SU-DHL-6 (cell line): ENCODE data around the gene UBE2E3.

ENCODE experiments used
- H2AFZ ChIP-seq: fragments of 200-600 bp; sonication (generic); 2 replicates; pipeline ENCODE4 v1.6.1; 2014; ENCODE audit warnings: low read depth, mild to moderate bottlenecking, moderate library complexity, mixed read lengths, antibody characterized with exemption, low read length; ENCODE audit not compliant: severe bottlenecking
- H3F3A ChIP-seq: fragments of 200-600 bp; shearing (Covaris generic); 2 replicates; pipeline ENCODE4 v1.6.0; 2016; ENCODE audit warnings: antibody characterized with exemption, mild to moderate bottlenecking; ENCODE audit not compliant: insufficient read depth
- H3K27ac ChIP-seq: fragments of 200-600 bp; sonication (generic); 2 replicates; pipeline ENCODE4 v1.5.1; 2016; ENCODE audit warnings: low read depth, mild to moderate bottlenecking, low read length, moderate library complexity, mixed read lengths
- H3K27me3 ChIP-seq: fragments of 200-600 bp; sonication (generic), shearing (Covaris generic); 2 replicates; pipeline ENCODE4 v1.6.0; 2014; ENCODE audit warnings: mild to moderate bottlenecking, low read length
- H3K36me3 ChIP-seq: fragments of 200-600 bp; sonication (generic); 2 replicates; pipeline ENCODE4 v1.6.1; 2014; ENCODE audit warnings: mild to moderate bottlenecking, low read length, mixed read lengths
- H3K4me2 ChIP-seq: fragments of 300-600, 200-600 bp; shearing (Covaris generic), sonication (generic); 2 replicates; pipeline ENCODE4 v1.6.0; 2014; ENCODE audit warnings: low read length, low read depth, mild to moderate bottlenecking; ENCODE audit not compliant: poor library complexity, severe bottlenecking
- H3K4me3 ChIP-seq: fragments of 200-600 bp; sonication (generic); 2 replicates; pipeline ENCODE4 v1.5.1; 2014; ENCODE audit warnings: antibody characterized with exemption, low read length, mild to moderate bottlenecking, mixed read lengths; ENCODE audit not compliant: insufficient read depth, poor library complexity, severe bottlenecking
- H3K79me2 ChIP-seq: fragments of 200-600 bp; sonication (generic); 2 replicates; pipeline ENCODE4 v1.6.1; 2014; ENCODE audit warnings: mild to moderate bottlenecking, low read length, moderate library complexity; ENCODE audit not compliant: insufficient read depth
- H3K9ac ChIP-seq: fragments of 200-600 bp; sonication (generic); 2 replicates; pipeline ENCODE4 v1.7.0; 2014; ENCODE audit warnings: mild to moderate bottlenecking, low read length
- H3K9me2 ChIP-seq: fragments of 200-600 bp; sonication (generic); replicated peaks from 2 replicates; pipeline ENCODE4 v1.6.1; 2014; ENCODE audit warnings: low read length; ENCODE audit not compliant: insufficient read depth
- H3K9me3 ChIP-seq: fragments of 200-600 bp; sonication (generic); 2 replicates; pipeline ENCODE4 v1.6.1; 2014; ENCODE audit warnings: low read length, mixed read lengths; ENCODE audit not compliant: insufficient read depth
- H4K20me1 ChIP-seq: fragments of 200-600 bp; sonication (generic); 2 replicates; pipeline ENCODE4 v1.6.1; 2014; ENCODE audit warnings: low read depth, mild to moderate bottlenecking, antibody characterized with exemption, low read length, moderate library complexity, mixed read lengths
- EZH2phosphoT487 ChIP-seq: fragments of 200-600 bp; sonication (generic), shearing (Covaris generic); conservative IDR thresholded peaks from 2 replicates; pipeline ENCODE4 v1.6.1; 2018; ENCODE audit warnings: mild to moderate bottlenecking, antibody characterized with exemption, low read length, moderate library complexity, mixed read lengths
- TF ChIP-seq, protein P1 (sequence below): fragments of 200-600 bp; sonication (generic); IDR thresholded peaks from one replicate; pipeline ENCODE4 v1.5.1; 2017; ENCODE audit warnings: antibody characterized with exemption, mild to moderate bottlenecking, low read length, moderate library complexity; ENCODE audit not compliant: insufficient read depth, poor library complexity, severe bottlenecking

The UBE2E3 gene

DNA sequence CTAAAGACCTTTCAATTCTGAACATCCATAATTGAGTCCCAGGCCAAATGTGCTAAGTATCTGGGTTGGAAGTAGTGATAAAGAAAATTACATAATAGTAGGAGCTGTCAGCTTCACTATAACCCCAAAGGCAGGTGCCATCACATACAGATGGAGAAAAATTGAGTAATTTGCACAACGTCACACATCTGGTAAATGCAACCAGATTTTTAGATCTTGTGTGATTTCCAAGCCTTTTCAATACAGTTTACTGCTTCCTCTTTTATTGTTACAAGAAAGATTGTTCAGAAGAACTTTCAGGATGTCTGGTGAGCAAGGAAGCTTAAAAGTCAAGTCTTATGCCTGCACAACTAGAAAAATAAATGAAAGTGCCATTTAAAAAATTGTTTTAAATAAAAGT is 62.3 kb downstream of the UBE2E3 start:
- Histone ChIP-seq H3K9me3 (no peaks in the 10 kb centered on the region), H3K27me3 (no peaks in the 10 kb centered on the region), H3F3A (no peaks in the 10 kb centered on the region), H3K9me2 (no peaks in the 10 kb centered on the region), H3K79me2 (no peaks in the 10 kb centered on the region; the same call in 1 of the 2 replicates), H3K9ac (no peak overlapping the region), H3K36me3 (no peaks in the 10 kb centered on the region; the same call in 1 of the 2 replicates), H2AFZ (no peak overlapping the region), H3K27ac (no peak overlapping the region), H3K4me2 (no peak overlapping the region), H4K20me1 (0 out of 2 replicates have a peak, but pooled peaks cover 4% of the 10 kb centered on the region), H3K4me3 (no peak overlapping the region)
- TF ChIP-seq, protein P1, sequence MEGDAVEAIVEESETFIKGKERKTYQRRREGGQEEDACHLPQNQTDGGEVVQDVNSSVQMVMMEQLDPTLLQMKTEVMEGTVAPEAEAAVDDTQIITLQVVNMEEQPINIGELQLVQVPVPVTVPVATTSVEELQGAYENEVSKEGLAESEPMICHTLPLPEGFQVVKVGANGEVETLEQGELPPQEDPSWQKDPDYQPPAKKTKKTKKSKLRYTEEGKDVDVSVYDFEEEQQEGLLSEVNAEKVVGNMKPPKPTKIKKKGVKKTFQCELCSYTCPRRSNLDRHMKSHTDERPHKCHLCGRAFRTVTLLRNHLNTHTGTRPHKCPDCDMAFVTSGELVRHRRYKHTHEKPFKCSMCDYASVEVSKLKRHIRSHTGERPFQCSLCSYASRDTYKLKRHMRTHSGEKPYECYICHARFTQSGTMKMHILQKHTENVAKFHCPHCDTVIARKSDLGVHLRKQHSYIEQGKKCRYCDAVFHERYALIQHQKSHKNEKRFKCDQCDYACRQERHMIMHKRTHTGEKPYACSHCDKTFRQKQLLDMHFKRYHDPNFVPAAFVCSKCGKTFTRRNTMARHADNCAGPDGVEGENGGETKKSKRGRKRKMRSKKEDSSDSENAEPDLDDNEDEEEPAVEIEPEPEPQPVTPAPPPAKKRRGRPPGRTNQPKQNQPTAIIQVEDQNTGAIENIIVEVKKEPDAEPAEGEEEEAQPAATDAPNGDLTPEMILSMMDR, result no peak
- no peak for TF ChIP-seq EZH2phosphoT487

DNA sequence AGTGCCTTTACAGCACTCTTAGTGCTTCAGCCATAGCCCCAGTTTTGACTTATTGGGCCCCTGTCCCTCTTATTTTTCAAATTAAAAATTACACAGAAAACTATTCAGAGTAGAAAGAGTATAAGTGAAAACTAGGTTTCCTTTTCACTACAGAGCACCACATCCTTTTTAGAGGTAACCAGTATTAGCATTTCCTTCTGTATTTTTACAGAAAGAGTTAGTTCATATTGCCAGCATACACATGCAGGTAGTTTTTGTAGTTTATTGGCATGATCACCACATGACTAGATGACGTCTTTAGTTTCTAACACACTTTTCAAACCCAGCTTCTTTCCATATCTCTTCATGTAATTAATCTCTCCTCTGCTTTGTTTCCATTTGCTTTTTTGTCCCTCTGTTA is 66.4 kb downstream of the UBE2E3 start:
- no peak overlapping the region for H2AFZ ChIP-seq
- H3K36me3 ChIP-seq, result no peaks in the 10 kb centered on the region; the same call in 1 of the 2 replicates
- no peaks in the 10 kb centered on the region for H3F3A ChIP-seq
- no peak overlapping the region for H3K4me3 ChIP-seq
- no peak overlapping the region for H3K4me2 ChIP-seq
- 0 out of 2 replicates have a peak, but pooled peaks cover 3% of the 10 kb centered on the region for H3K79me2 ChIP-seq
- TF ChIP-seq EZH2phosphoT487, result no peak
- TF ChIP-seq, protein P1, result no peak
- H3K9me3 ChIP-seq, result no peaks in the 10 kb centered on the region
- no peaks in the 10 kb centered on the region for H3K9me2 ChIP-seq
- H4K20me1 ChIP-seq, result 0 out of 2 replicates have a peak, but pooled peaks cover 4% of the 10 kb centered on the region
- H3K27ac ChIP-seq, result no peak overlapping the region
- H3K9ac ChIP-seq, result no peak overlapping the region
- H3K27me3 ChIP-seq, result no peaks in the 10 kb centered on the region

GRCh38 chr2:181047829-181048228 is 67.4 kb downstream of the UBE2E3 start:
- H4K20me1 ChIP-seq, result 0 out of 2 replicates have a peak, but pooled peaks cover 4% of the 10 kb centered on the region
- H3K36me3 ChIP-seq, result no peaks in the 10 kb centered on the region; the same call in 1 of the 2 replicates
- H3K4me2 ChIP-seq, result no peak overlapping the region
- no peaks in the 10 kb centered on the region for H3K9me2 ChIP-seq
- H3K27me3 ChIP-seq, result no peaks in the 10 kb centered on the region
- no peaks in the 10 kb centered on the region for H3F3A ChIP-seq
- H3K9ac ChIP-seq, result no peak overlapping the region
- H3K27ac ChIP-seq, result no peak overlapping the region
- H2AFZ ChIP-seq, result no peak overlapping the region
- no peak overlapping the region for H3K4me3 ChIP-seq
- H3K9me3 ChIP-seq, result no peaks in the 10 kb centered on the region
- no peak for TF ChIP-seq EZH2phosphoT487
- TF ChIP-seq, protein P1, result no peak
- 0 out of 2 replicates have a peak, but pooled peaks cover 3% of the 10 kb centered on the region for H3K79me2 ChIP-seq
